GM12878 (cell line): ENCODE data around the gene RIMBP2.

Experiments used
- CREB1 ChIP-seq: IDR thresholded peaks from 2 replicates; pipeline ENCODE4 v1.6.1; 2012; ENCODE audit warnings: low read depth, mild to moderate bottlenecking, inconsistent platforms
- EP300 ChIP-seq, 2 experiments: fragments of 150-350 bp in 1 of 2; IDR thresholded peaks; 2 replicates each; pipeline ENCODE4 v1.6.1; 2011 to 2012; ENCODE audit warnings: low read depth in 2 of 2, low read length in 2 of 2, borderline replicate concordance in 1 of 2, improper control_type of control experiment in 1 of 2, inconsistent platforms in 1 of 2; ENCODE audit not compliant: control insufficient read depth in 1 of 2
- EZH2 ChIP-seq: IDR thresholded peaks from 2 replicates; pipeline ENCODE4 v1.6.1; 2012; ENCODE audit warnings: low read depth, mild to moderate bottlenecking, control low read depth, inconsistent platforms, low read length, borderline replicate concordance; ENCODE audit not compliant: control insufficient read depth
- HCFC1 ChIP-seq: fragments of 150-350 bp; IDR thresholded peaks from 2 replicates; pipeline ENCODE4 v1.6.1; 2014; ENCODE audit warnings: low read length
- NR2C1 ChIP-seq: fragments of 450-650 bp; IDR thresholded peaks from 2 replicates; pipeline ENCODE4 v1.6.1; 2017; ENCODE audit warnings: antibody characterized with exemption, mild to moderate bottlenecking, moderate library complexity
- POLR2AphosphoS5 ChIP-seq: IDR thresholded peaks from 2 replicates; pipeline ENCODE4 v1.6.1; 2011; ENCODE audit warnings: mild to moderate bottlenecking, low read length, inconsistent platforms
- SP1 ChIP-seq: IDR thresholded peaks from one replicate; pipeline ENCODE4 v1.6.1; 2011; ENCODE audit warnings: low read depth, low read length
- SREBF2 ChIP-seq: IDR thresholded peaks from 2 replicates; pipeline ENCODE4 v1.6.1; 2012; ENCODE audit warnings: mild to moderate bottlenecking, low read length
- TF ChIP-seq, protein P1 (sequence below), 3 experiments: IDR thresholded peaks in 2 of 3; conservative IDR thresholded peaks in 1 of 3; 2 replicates each; pipeline ENCODE4 v1.5.1; 2011; ENCODE audit warnings: low read depth in 3 of 3, low read length in 3 of 3, mild to moderate bottlenecking in 3 of 3, control low read depth in 2 of 3, moderate library complexity in 2 of 3, inconsistent platforms in 1 of 3, mixed read lengths in 1 of 3; ENCODE audit not compliant: control insufficient read depth in 2 of 3, insufficient read depth in 1 of 3; ENCODE audit errors: extremely low read depth in 1 of 3

DNA sequence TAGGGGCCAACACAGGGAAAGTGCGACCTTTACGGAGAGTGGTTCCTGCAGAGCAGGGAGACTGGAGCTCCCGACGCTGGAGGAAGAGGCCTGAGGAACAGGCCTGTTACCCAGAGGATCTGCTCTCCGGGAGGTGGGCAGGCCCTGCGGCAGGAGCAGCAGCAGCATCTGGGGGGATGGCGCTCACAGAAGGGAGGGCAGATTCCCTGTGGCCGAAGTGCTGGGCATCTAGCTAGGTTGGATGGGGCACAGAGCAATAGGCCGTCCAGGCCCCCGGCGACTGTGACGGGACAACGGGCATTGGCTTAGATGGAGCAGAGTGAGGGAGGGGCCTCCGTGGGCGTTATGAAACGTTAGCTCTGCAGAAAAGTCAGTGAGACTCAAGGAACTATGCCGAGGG is 242.8 kb downstream of the RIMBP2 start:
- TF ChIP-seq NR2C1 (no peak), SREBF2 (no peak), POLR2AphosphoS5 (no peak), EP300 (IDR thresholded peaks at IDR 0.05; ENCODE audit: borderline replicate concordance in 1 of 2, control insufficient read depth in 1 of 2, low read depth in 2 of 2, low read length in 2 of 2) (no peak), SP1 (no peak), CREB1 (no peak), EZH2 (no peak), HCFC1 (no peak)
- TF ChIP-seq, protein P1, sequence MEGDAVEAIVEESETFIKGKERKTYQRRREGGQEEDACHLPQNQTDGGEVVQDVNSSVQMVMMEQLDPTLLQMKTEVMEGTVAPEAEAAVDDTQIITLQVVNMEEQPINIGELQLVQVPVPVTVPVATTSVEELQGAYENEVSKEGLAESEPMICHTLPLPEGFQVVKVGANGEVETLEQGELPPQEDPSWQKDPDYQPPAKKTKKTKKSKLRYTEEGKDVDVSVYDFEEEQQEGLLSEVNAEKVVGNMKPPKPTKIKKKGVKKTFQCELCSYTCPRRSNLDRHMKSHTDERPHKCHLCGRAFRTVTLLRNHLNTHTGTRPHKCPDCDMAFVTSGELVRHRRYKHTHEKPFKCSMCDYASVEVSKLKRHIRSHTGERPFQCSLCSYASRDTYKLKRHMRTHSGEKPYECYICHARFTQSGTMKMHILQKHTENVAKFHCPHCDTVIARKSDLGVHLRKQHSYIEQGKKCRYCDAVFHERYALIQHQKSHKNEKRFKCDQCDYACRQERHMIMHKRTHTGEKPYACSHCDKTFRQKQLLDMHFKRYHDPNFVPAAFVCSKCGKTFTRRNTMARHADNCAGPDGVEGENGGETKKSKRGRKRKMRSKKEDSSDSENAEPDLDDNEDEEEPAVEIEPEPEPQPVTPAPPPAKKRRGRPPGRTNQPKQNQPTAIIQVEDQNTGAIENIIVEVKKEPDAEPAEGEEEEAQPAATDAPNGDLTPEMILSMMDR (IDR thresholded peaks at IDR 0.05 in 2 of 3, conservative IDR thresholded peaks at IDR 0.05 in 1 of 3; ENCODE audit: control insufficient read depth in 2 of 3, extremely low read depth in 1 of 3, insufficient read depth in 1 of 3, low read depth in 3 of 3, low read length in 3 of 3) = no peak
